ENCODE results near the gene KCNK7.
A peak's percentile ranks its signal among the peaks of the same experiment; 100 is the strongest.

Gene KCNK7

DNA sequence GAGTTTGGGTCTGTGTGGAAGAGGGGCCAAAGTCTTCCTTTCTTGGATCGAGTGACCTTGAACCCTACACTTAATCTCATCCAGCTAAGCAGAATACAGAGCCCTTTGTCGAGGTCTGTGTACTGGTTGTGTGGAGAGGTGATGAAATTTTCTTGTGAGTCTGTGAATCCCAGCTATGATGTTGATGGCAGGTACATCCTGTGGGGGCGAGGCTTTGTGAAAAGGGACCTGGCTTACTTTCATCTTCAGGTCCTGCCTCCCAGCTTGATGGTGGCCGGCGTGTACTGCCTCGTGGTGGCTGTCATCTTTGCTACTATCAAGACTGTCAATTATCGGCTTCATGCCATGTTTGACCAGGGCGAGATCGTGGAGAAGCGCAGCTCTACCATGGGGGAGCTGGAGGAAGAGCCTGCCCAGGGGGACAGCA is 21.0 kb upstream of the KCNK7 start:
- Histone ChIP-seq H3K4me1 (ENCODE audit: control insufficient read depth, insufficient read depth, low read length) (peaks cover 30% of the 10 kb centered on the region), H3K27me3 (replicated peaks; ENCODE audit: control insufficient read depth, insufficient read depth, low read length) (no peaks in the 10 kb centered on the region), H3K36me3 (ENCODE audit: control insufficient read depth, insufficient read depth, low read length, severe bottlenecking) (peaks cover 45% of the 10 kb centered on the region), H3K9ac (ENCODE audit: low read length) (peak overlapping the region; percentile 94), H3K9me3 (ENCODE audit: control insufficient read depth, low read length) (no peaks in the 10 kb centered on the region), H3K4me3 (ENCODE audit: low read length) (peak overlapping the region; percentile 90)
- no peak for DNase-seq (ENCODE audit: low read depth)

DNA sequence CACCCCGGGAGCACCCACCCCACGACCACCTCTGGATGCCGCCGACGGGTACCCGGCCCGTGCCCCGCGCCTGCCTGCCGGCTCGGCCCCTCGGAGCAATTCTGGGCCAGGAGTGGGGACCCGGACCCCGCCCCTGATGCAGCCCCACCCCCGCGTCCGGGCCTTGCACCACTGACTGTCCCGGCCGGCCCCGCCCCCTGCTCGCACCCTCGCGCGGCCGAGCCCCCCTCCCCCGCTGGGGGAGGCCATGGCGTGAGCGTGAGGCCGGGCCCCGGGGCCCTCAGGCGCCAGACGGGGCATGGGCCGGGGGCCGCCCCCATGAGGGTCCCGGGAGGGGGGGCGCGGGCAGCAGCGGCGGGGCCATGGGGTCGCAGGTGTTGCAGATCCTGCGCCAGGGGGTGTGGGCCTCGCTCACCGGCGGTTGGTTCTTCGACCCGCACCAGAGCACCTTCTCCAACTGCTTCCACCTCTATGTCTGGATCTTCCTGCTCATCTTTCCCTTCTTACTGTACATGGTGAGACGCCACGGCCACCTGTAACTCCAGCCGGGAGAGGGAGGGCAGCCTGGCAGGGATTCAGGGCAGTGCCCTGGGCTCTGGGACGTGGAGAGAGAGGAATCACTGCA is 20.5 kb upstream of the KCNK7 start:
- peaks cover 42% of the 10 kb centered on the region for H3K36me3 ChIP-seq (ENCODE audit: control insufficient read depth, insufficient read depth, low read length, severe bottlenecking)
- DNase-seq (ENCODE audit: low read depth) = peak; percentile 52
- peak overlapping the region; percentile 90 for H3K4me3 ChIP-seq (ENCODE audit: low read length)
- no peaks in the 10 kb centered on the region for H3K27me3 ChIP-seq (replicated peaks; ENCODE audit: control insufficient read depth, insufficient read depth, low read length)
- peak overlapping the region; percentile 94 for H3K9ac ChIP-seq (ENCODE audit: low read length)
- H3K4me1 ChIP-seq (ENCODE audit: control insufficient read depth, insufficient read depth, low read length) = peaks cover 30% of the 10 kb centered on the region
- H3K9me3 ChIP-seq (ENCODE audit: control insufficient read depth, low read length) = no peaks in the 10 kb centered on the region

DNA sequence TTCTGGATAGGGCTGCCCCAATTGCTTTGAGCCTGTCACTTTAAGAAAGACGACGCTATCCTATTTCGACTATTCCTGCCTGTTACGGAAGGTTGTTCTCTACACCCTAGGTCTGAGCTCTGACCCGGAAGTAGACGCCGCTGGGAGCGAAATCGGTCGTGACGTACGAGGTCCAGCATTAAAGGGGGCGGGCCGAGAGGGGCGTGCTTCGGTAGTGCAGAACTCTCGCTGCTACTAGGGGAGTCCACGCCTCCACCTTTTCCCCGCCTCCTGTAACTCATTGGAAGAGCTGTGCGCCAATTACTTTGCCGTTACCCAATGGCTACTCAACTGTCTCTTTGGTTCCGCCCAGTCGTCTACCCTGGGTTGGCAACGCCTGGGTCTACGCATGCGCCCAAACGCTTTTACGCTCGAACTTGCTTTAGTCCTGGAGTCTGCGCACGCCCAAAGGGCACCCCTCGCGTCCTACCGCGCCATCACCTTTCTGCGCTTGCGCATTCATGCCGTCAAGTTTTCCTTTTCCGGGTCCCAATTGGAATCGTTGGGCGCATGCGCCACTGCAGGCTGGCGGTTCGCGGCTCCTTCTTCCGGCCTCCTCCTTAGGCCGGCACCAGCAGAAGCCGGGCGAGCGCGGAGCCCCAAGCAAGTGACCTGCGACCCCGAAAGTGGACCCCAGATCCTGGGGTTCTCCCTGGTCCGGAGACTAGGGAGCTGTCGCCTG is 19.8 kb upstream of the KCNK7 start, which contains the start of gene PCNX3:
PCNX3 (plus strand) TSS at position 548 of the 721 bp plus-strand sequence. CDS start 536 bp downstream, outside the sequence.
- Histone ChIP-seq H3K4me3 (ENCODE audit: low read length) (peak within 1 kb of the TSS; percentile 90), H3K36me3 (ENCODE audit: control insufficient read depth, insufficient read depth, low read length, severe bottlenecking) (peaks cover 35% of the 10 kb centered on the region), H3K4me1 (ENCODE audit: control insufficient read depth, insufficient read depth, low read length) (peaks cover 37% of the 10 kb centered on the region), H3K9ac (ENCODE audit: low read length) (peak within 1 kb of the TSS; percentile 99), H3K9me3 (ENCODE audit: control insufficient read depth, low read length) (no peaks in the 10 kb centered on the region), H3K27me3 (replicated peaks; ENCODE audit: control insufficient read depth, insufficient read depth, low read length) (no peaks in the 10 kb centered on the region)
- peak; percentile 100 for DNase-seq (ENCODE audit: low read depth)

DNA sequence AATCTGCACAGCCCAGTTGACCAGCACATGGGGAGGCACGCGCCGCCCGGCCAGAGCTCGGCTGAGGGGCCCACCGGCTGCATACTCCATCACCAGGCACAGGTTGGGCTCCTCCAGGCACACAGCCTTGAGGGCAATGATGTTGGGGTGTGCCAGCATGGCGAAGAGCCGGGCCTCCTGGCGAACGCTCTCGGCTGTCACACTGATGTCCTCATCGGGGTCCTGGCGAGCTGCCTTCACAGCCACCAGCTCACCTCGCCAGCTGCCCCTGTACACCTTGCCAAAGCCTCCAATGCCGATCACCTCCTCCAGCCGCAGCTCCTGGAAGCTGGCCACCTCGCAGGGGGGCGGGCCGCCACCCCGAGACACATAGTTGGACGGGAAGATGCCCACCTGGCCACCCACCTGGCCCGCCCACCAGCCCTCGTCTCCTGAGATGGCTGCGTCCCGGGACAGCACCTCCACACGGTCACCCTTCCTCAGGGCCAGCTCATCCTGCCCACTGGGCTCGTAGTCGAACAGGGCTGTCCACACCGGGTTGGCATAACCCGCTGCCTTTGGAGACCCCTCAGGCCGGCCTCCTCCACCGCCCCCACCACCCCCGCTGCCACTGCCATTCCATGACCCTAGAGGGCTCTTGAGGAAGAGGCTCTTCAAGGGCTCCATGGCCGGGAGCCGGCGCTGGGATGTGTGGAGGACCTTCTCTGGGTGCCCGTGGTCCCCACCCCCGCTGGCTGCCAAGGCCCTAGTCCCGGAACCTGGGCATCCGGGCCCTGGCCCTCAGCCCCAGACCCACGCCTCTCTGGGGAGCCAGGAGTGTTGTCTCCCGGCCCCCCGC is 17.7 kb upstream of the KCNK7 start:
- DNase-seq (ENCODE audit: low read depth) = no peak
- H3K27me3 ChIP-seq (replicated peaks; ENCODE audit: control insufficient read depth, insufficient read depth, low read length) = no peaks in the 10 kb centered on the region

DNA sequence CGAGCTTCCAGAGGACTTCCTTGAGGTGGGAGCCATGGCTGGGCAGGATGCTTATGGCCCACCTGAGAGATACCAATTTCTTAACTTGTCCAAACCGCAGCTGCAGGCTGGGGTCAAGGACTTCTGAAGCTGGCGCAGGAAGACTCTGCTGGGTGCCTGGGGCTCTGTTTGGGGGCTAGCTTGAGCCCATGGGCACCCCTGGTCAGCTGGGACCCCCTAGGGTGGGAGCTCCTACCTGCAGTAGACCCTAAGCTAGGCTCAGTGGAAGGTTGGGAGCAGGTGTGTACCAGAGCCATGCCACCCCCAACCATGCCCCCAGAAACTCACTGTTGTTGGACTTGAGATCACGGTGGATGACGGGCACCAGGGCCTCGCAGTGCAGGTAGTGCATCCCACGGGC is 17.1 kb upstream of the KCNK7 start:
- peaks cover 11% of the 10 kb centered on the region for H3K36me3 ChIP-seq (ENCODE audit: control insufficient read depth, insufficient read depth, low read length, severe bottlenecking)
- H3K4me3 ChIP-seq (ENCODE audit: low read length) = peak overlapping the region; percentile 84
- H3K9me3 ChIP-seq (ENCODE audit: control insufficient read depth, low read length) = no peaks in the 10 kb centered on the region
- H3K4me1 ChIP-seq (ENCODE audit: control insufficient read depth, insufficient read depth, low read length) = peaks cover 55% of the 10 kb centered on the region
- peak overlapping the region; percentile 99 for H3K9ac ChIP-seq (ENCODE audit: low read length)
- no peak for DNase-seq (ENCODE audit: low read depth)
- H3K27me3 ChIP-seq (replicated peaks; ENCODE audit: control insufficient read depth, insufficient read depth, low read length) = no peaks in the 10 kb centered on the region

More for the DNA sequence above, 17.7 kb upstream of the KCNK7 start:
- H3K36me3 ChIP-seq (ENCODE audit: control insufficient read depth, insufficient read depth, low read length, severe bottlenecking) = peaks cover 14% of the 10 kb centered on the region
- H3K4me3 ChIP-seq (ENCODE audit: low read length) = peak overlapping the region; percentile 84
- H3K9me3 ChIP-seq (ENCODE audit: control insufficient read depth, low read length) = no peaks in the 10 kb centered on the region
- H3K4me1 ChIP-seq (ENCODE audit: control insufficient read depth, insufficient read depth, low read length) = peaks cover 52% of the 10 kb centered on the region
- H3K9ac ChIP-seq (ENCODE audit: low read length) = peak overlapping the region; percentile 99

DNA sequence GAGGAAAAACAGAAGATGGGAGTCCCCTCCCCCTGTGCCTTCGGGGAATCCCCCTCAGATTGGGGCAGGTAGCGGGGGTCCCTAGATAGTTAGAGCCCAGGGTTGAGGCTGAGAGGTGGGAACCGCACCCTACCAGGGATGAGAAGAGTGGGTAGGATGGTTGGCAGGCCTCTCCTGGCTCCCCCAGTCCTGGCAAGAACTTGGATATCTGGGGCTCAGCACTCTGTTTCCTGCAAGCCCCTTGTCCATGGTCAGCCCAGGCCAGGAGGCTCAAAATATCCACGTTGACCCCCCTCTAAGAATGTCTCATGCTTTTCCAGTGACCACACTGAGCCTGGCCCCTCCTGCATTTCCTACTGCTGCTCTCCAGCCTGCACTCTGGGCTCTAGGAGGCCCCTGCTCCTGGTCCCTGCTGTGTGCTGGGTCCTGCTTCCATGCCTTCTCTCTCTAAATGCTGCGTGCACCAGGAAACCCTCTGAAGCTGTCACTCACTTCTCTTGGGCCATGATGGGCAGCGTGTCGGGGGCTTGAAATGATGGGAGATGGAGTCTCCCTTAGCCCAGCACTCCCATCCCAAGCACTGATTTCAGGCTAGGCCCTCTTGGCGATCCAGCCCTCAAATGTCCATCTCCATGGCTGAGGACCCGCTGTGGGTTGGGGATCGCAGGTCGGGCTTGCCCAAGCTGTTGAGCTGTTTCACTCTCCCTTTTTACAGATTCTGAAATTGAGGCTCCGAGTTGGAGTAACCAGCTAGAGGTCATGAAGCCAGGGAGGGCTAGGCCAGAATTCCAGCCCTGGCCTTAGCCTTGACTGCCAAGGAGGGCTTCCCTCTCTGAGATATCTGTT is 16.4 kb upstream of the KCNK7 start:
- Histone ChIP-seq H3K4me1 (ENCODE audit: control insufficient read depth, insufficient read depth, low read length) (peaks cover 56% of the 10 kb centered on the region), H3K4me3 (ENCODE audit: low read length) (peak overlapping the region; percentile 84), H3K9ac (ENCODE audit: low read length) (peak overlapping the region; percentile 99), H3K27me3 (replicated peaks; ENCODE audit: control insufficient read depth, insufficient read depth, low read length) (no peaks in the 10 kb centered on the region), H3K9me3 (ENCODE audit: control insufficient read depth, low read length) (no peaks in the 10 kb centered on the region), H3K36me3 (ENCODE audit: control insufficient read depth, insufficient read depth, low read length, severe bottlenecking) (peaks cover 4% of the 10 kb centered on the region)
- peak; percentile 12 for DNase-seq (ENCODE audit: low read depth)

DNA sequence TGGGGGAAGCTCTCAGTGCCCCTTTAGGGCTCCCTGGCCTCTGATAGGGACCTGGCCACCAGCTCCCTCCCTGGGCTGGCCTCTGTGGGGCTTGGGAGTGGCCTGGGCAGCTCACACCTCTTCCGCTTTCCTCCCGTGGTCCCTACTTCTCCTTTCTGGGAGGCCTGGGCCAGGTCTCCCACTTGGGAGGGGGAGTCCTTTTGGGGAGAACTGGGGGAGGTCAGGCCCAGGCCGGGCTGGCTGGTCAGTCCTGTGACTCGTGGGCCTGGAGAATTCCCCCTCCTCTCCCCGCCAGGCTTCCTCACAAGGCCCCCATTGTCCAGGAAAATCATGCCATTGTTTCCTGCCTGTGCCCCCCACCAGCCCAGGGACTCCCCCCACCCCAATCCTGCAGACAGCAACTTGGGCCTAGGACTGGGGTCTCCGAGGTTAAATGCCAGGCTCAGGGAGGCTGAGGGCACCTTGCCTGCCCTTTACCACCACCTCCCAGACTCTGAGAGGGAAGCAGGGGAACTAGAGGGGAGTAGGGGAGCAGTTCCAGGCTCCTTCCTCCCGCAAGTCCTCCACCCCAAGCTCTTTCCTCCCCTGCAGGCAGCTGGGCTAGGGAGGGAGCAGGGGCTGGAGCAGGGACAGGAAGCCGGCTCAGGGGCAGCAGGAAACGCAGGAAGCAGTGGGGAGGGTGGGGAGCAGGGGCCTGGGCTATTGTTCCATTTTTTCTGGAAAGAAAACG is 15.6 kb upstream of the KCNK7 start:
- Histone ChIP-seq H3K4me3 (ENCODE audit: low read length) (no peak overlapping the region), H3K4me1 (ENCODE audit: control insufficient read depth, insufficient read depth, low read length) (peaks cover 52% of the 10 kb centered on the region), H3K9ac (ENCODE audit: low read length) (peak overlapping the region; percentile 99), H3K27me3 (replicated peaks; ENCODE audit: control insufficient read depth, insufficient read depth, low read length) (no peaks in the 10 kb centered on the region), H3K9me3 (ENCODE audit: control insufficient read depth, low read length) (no peaks in the 10 kb centered on the region), H3K36me3 (ENCODE audit: control insufficient read depth, insufficient read depth, low read length, severe bottlenecking) (peaks cover 3% of the 10 kb centered on the region)
- no peak for DNase-seq (ENCODE audit: low read depth)

DNA sequence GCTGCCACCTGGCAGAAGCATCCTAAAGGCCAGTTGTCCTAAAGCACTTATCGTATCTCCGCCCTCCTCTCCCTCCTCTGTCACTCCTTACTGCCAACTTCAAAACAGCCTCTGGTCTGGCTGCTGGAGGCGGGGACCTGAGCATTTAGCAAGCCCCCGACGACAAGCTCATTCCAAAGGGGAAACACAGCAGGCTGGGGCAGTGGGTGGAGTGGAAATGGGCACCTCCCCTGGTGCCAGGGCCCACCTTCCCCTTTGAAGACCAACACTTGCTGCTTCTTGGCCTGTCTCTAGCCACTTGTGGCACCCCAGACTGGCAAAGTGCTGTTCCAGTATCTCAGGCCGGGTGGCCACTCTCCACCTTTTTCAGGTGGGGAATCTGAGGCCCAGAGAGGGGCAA is 14.8 kb upstream of the KCNK7 start:
- peaks cover 9% of the 10 kb centered on the region for H3K36me3 ChIP-seq (ENCODE audit: control insufficient read depth, insufficient read depth, low read length, severe bottlenecking)
- H3K9ac ChIP-seq (ENCODE audit: low read length) = peak overlapping the region; percentile 29
- no peak for DNase-seq (ENCODE audit: low read depth)
- no peaks in the 10 kb centered on the region for H3K27me3 ChIP-seq (replicated peaks; ENCODE audit: control insufficient read depth, insufficient read depth, low read length)
- H3K4me3 ChIP-seq (ENCODE audit: low read length) = no peak overlapping the region
- H3K4me1 ChIP-seq (ENCODE audit: control insufficient read depth, insufficient read depth, low read length) = peaks cover 52% of the 10 kb centered on the region
- H3K9me3 ChIP-seq (ENCODE audit: control insufficient read depth, low read length) = no peaks in the 10 kb centered on the region

DNA sequence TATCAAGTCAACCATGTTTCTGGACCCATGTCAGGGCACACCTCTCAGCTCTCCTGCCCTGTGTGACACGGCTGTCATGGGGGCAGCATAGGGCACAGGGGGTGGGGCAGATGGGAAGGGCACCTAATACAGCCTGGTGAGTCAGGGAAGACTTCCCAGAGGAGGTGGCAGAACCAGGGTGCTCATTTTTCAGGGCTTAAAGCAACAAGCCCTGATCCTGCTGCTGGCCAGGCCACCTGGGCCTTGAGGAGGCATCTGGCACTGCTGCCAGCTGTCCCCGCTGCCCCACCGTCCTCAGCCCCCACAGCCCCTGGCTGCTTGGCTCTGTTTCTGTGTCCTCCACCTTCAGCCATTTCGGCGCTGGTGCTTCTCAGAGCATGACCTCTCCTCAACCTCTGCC is 14.1 kb upstream of the KCNK7 start:
- DNase-seq (ENCODE audit: low read depth) = no peak
- no peaks in the 10 kb centered on the region for H3K9me3 ChIP-seq (ENCODE audit: control insufficient read depth, low read length)
- peak overlapping the region; percentile 34 for H3K9ac ChIP-seq (ENCODE audit: low read length)
- H3K4me1 ChIP-seq (ENCODE audit: control insufficient read depth, insufficient read depth, low read length) = peaks cover 52% of the 10 kb centered on the region
- H3K27me3 ChIP-seq (replicated peaks; ENCODE audit: control insufficient read depth, insufficient read depth, low read length) = no peaks in the 10 kb centered on the region
- no peak overlapping the region for H3K4me3 ChIP-seq (ENCODE audit: low read length)
- peaks cover 16% of the 10 kb centered on the region for H3K36me3 ChIP-seq (ENCODE audit: control insufficient read depth, insufficient read depth, low read length, severe bottlenecking)

DNA sequence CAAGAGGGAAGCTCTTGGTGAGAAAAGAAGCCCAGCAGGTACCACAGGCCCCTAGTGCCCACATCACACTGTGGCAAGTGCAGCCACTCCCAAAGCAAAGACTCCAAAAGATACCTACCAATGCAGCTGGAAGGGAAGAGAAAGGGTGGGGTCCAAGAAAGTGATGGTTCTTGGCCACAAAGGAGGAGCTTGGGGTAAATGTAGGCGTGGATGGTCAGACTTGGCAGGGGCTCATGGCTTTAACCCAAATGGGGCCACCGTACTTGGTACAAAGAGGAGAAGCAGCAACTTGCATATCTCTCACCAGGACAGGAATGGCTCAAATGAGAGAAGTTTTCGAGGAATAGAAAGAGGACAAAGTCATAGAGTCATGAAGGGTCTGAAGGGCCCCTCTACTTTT is 13.6 kb upstream of the KCNK7 start:
- H3K4me3 ChIP-seq (ENCODE audit: low read length) = no peak overlapping the region
- DNase-seq (ENCODE audit: low read depth) = no peak
- no peaks in the 10 kb centered on the region for H3K9me3 ChIP-seq (ENCODE audit: control insufficient read depth, low read length)
- H3K36me3 ChIP-seq (ENCODE audit: control insufficient read depth, insufficient read depth, low read length, severe bottlenecking) = peaks cover 20% of the 10 kb centered on the region
- H3K27me3 ChIP-seq (replicated peaks; ENCODE audit: control insufficient read depth, insufficient read depth, low read length) = no peaks in the 10 kb centered on the region
- H3K4me1 ChIP-seq (ENCODE audit: control insufficient read depth, insufficient read depth, low read length) = peaks cover 52% of the 10 kb centered on the region
- peak overlapping the region; percentile 34 for H3K9ac ChIP-seq (ENCODE audit: low read length)
